Kidney (tissue), 14 donors: ENCODE measurements around the gene INTU. TPM values are rescaled to one million over a fixed set of nuclear protein-coding genes. Genes with fewer than 3 reads are reported as not detected.

Experiments
- DNase-seq, 5 donors: peaks; one replicate each; pipeline ENCODE4 v3.0.0-alpha.2; 2013 to 2020
- FAIRE-seq: peaks from 2 replicates; lab custom pipeline; 2012; peaks lifted over from hg19 to GRCh38; lab: Jason Lieb, UNC
- H3K27ac ChIP-seq, 2 donors: one replicate each; pipeline ENCODE4 v1.7.0; 2013; ENCODE audit warnings: low read depth in 2 of 2, low read length in 2 of 2, inconsistent platforms in 1 of 2
- H3K27me3 ChIP-seq: one replicate; pipeline ENCODE4 v1.7.1; 2013; ENCODE audit warnings: low read length, inconsistent platforms; ENCODE audit not compliant: control insufficient read depth, insufficient read depth
- H3K36me3 ChIP-seq, 3 donors: one replicate each; pipeline versions ENCODE4 v1.7.0 to v1.7.1; 2013; ENCODE audit warnings: low read length in 3 of 3, control low read depth in 1 of 3, inconsistent platforms in 1 of 3; ENCODE audit not compliant: insufficient read depth in 3 of 3, control insufficient read depth in 2 of 3
- H3K4me1 ChIP-seq, 3 donors: one replicate each; pipeline versions ENCODE4 v1.7.0 to v1.7.1; 2013; ENCODE audit warnings: low read length in 3 of 3, inconsistent platforms in 1 of 3, low read depth in 1 of 3; ENCODE audit not compliant: control insufficient read depth in 2 of 3, insufficient read depth in 2 of 3
- H3K4me3 ChIP-seq, 3 donors: one replicate each; pipeline versions ENCODE4 v1.7.0 to v1.8.1; 2013; ENCODE audit warnings: low read length in 3 of 3, control low read depth in 1 of 3, inconsistent platforms in 1 of 3
- H3K9ac ChIP-seq, 3 donors: one replicate each; pipeline versions ENCODE4 v1.7.0 to v1.7.1; 2013; ENCODE audit warnings: low read length in 3 of 3, control low read depth in 1 of 3, inconsistent platforms in 1 of 3
- H3K9me3 ChIP-seq, 3 donors: one replicate each; pipeline versions ENCODE4 v1.7.0 to v1.7.1; 2013; ENCODE audit warnings: low read length in 3 of 3, control low read depth in 1 of 3, inconsistent platforms in 1 of 3; ENCODE audit not compliant: control insufficient read depth in 2 of 3, insufficient read depth in 1 of 3
- intact Hi-C: fragments of 100-400 bp; cut with DNase I; formaldehyde crosslinking; loops from one replicate; pipeline ENCODE4 v1.11.1; 2022
- polyA plus RNA-seq: library from polyadenylated mRNA; stranded (reverse); fragments of 350-450 nt; fragmentation: Illumina TruSeq; extraction: RNeasy Lipid Tissue Mini Kit (QIAGEN cat#74804); gene quantifications from one replicate; pipeline ENCODE4 v1.2.3, GENCODE V29; 2014; ENCODE audit warnings: low read depth, low replicate concordance; ENCODE audit not compliant: insufficient read depth
- total RNA-seq: library from RNA; stranded (reverse); fragmentation: NEBNext Ultra II Directional; extraction: Animal tissue kit (Norgen Biotek cat#: 25700); gene quantifications from one replicate; pipeline ENCODE4 v1.2.1, GENCODE V29; 2021
- TF ChIP-seq, protein P1 (sequence below): IDR thresholded peaks from 3 replicates; pipeline ENCODE4 v1.5.1; 2012; ENCODE audit warnings: mild to moderate bottlenecking, moderate library complexity, borderline replicate concordance; ENCODE audit not compliant: insufficient read depth; ENCODE audit errors: extremely low read depth
- donor health status: control.
- donor health status: control.
- donor health status: control.
- donor health status: control.
- donor health status: control.
- donor health status: DM: yes; HTN: yes; CAD: no.
- donor health status: Normal renal cell carcinoma (clear cell type).

Gene INTU
- total and polyA plus RNA-seq, 2 donors from 2014 or later = 2.6 to 8.3 TPM

DNA sequence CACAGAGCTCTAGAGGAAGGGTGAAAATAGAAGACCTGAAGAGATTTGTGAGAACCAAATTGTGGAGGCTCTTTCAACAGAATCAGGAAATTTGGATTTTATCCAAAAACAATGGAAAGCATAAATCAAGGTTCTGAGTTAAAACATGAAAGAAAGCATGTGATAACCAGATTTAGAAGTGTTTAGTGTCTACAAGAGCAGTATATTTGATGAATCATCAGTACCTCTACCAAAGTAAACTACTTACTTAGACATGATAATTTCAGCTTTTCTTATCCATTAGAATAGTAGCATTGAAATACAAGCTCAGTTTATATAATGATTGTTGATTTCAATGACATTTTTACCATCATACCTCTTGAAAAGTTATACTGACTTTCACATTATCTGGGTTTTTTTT, 25.9 kb upstream of the INTU start:
- Histone ChIP-seq H3K9ac (no peak overlapping the region), H3K27ac (no peak overlapping the region), H3K36me3 (no peaks in the 10 kb centered on the region), H3K27me3 (no peaks in the 10 kb centered on the region), H3K9me3 (no peaks in the 10 kb centered on the region), H3K4me1 (no peaks in the 10 kb centered on the region), H3K4me3 (no peak overlapping the region)
- TF ChIP-seq, protein P1, sequence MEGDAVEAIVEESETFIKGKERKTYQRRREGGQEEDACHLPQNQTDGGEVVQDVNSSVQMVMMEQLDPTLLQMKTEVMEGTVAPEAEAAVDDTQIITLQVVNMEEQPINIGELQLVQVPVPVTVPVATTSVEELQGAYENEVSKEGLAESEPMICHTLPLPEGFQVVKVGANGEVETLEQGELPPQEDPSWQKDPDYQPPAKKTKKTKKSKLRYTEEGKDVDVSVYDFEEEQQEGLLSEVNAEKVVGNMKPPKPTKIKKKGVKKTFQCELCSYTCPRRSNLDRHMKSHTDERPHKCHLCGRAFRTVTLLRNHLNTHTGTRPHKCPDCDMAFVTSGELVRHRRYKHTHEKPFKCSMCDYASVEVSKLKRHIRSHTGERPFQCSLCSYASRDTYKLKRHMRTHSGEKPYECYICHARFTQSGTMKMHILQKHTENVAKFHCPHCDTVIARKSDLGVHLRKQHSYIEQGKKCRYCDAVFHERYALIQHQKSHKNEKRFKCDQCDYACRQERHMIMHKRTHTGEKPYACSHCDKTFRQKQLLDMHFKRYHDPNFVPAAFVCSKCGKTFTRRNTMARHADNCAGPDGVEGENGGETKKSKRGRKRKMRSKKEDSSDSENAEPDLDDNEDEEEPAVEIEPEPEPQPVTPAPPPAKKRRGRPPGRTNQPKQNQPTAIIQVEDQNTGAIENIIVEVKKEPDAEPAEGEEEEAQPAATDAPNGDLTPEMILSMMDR = no peak
- intact Hi-C loops = loop anchor here (5.0 kb wide), 1 partner anchor 125 kb away; the partner anchor contains the start of gene SLC25A31
- DNase-seq (no peak), FAIRE-seq (no peak)

DNA sequence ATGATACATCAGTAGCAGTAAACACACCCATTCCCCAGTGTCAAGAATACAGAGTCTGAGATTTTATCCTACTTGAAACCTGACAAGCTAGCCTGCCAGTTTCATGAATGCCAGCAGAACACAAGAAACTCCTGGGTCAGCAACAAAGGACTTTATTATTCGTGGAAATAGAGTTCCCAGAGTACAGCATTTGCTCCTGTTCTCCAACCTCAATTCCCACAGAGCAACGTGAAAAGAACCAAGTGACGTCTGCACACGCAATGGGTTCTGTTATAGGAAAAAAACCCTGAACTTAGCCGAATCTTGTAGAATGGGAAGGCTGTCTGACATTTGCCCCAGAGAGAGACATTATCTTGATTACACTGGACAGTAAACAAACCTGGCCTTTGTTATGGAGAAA, 23.3 kb upstream of the INTU start:
- Histone ChIP-seq H3K9ac (no peak overlapping the region), H3K27me3 (no peaks in the 10 kb centered on the region), H3K27ac (no peak overlapping the region), H3K9me3 (no peaks in the 10 kb centered on the region), H3K36me3 (no peaks in the 10 kb centered on the region), H3K4me3 (no peak overlapping the region), H3K4me1 (no peaks in the 10 kb centered on the region)
- intact Hi-C loops = loop anchor here (5.0 kb wide), 1 partner anchor 123 kb away; the partner anchor contains the start of gene SLC25A31
- FAIRE-seq = no peak
- DNase-seq = no peak
- TF ChIP-seq, protein P1 = no peak

DNA sequence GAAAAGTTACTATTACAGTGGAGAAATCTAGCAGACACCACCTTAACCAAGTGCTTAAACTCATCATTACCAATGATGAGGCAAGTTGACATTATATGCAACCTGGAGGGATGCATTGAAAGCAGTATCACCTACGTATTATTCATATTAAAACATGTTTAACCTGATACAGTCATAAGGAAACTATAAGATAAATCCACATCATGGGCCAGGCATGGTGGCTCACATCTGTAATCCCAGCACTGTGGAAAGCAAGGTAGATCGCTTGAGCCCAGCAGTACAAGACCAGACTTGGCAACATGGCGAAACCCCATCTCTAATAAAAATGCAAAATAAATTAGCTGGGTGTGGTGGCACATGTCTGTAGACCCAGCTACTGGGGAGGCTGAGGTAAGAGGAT, 22.3 kb upstream of the INTU start:
- Histone ChIP-seq H3K9ac (no peak overlapping the region), H3K9me3 (no peaks in the 10 kb centered on the region), H3K27me3 (no peaks in the 10 kb centered on the region), H3K36me3 (no peaks in the 10 kb centered on the region), H3K4me1 (no peaks in the 10 kb centered on the region), H3K4me3 (no peak overlapping the region), H3K27ac (no peak overlapping the region)
- DNase-seq (no peak), FAIRE-seq (no peak)
- TF ChIP-seq, protein P1 = no peak
- intact Hi-C loops = no loop called here

DNA sequence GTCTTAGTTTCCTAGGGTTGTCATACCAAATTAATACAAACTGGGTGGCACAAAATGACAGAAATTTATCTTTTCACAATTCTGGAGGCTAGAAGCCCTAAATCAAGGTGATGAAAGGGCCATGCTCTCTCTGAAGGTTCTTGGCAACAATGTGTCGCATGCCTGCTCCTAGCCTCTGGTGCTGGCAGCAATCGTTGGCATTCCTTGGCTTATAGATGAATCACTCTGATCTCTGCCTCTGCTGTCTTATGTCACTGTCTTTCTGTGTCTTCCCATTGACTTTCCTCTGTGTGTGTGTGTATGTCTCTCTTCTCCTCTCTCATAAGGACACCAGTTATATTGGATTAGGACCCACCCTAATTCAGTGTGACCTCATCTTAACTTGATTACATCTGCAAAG, 15.9 kb upstream of the INTU start:
- Histone ChIP-seq H3K9ac (no peak overlapping the region), H3K4me3 (no peak overlapping the region), H3K27ac (no peak overlapping the region), H3K27me3 (no peaks in the 10 kb centered on the region), H3K9me3 (no peaks in the 10 kb centered on the region), H3K4me1 (no peaks in the 10 kb centered on the region), H3K36me3 (no peaks in the 10 kb centered on the region)
- DNase-seq = no peak
- TF ChIP-seq, protein P1 = no peak
- FAIRE-seq = no peak
- intact Hi-C loops = no loop called here
